HG03442 (cell line): ENCODE measurements around the gene HAUS7.

ENCODE experiments used
- ATAC-seq: cut with Tn5 transposase; IDR thresholded peaks from one replicate; pipeline ENCODE4 v1.9.1; 2021; ENCODE audit warnings: mild to moderate bottlenecking, moderate library complexity; ENCODE audit not compliant: unreplicated experiment

HAUS7 gene

GRCh38 chrX:153477901-153478300 is 7.5 kb upstream of the HAUS7 start:
- ATAC-seq, result no peak

DNA sequence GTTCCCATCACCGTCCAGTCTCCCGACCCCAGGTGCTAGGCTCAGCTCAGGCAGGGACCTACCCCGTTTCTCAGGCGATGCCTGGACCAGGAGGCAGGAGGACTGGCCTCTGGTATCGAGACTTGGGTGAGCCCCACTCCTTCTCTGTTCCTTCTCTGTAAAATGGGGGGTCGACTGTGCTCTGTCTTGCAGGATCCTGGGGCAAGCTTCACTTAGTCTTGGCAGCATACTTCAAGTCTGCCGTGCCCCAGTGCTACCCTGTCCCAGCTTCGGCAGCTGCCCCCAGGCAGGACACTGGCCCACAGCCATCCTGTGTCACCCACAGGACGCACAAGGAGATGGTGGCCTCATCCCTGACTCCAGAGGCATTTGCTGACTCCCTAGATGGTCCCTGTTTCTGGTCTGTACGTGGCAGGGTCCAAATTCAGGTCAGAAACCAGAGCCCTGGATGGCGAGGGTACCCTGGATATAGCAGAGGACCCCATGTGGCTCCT is 7.0 kb upstream of the HAUS7 start:
- no peak for ATAC-seq

DNA sequence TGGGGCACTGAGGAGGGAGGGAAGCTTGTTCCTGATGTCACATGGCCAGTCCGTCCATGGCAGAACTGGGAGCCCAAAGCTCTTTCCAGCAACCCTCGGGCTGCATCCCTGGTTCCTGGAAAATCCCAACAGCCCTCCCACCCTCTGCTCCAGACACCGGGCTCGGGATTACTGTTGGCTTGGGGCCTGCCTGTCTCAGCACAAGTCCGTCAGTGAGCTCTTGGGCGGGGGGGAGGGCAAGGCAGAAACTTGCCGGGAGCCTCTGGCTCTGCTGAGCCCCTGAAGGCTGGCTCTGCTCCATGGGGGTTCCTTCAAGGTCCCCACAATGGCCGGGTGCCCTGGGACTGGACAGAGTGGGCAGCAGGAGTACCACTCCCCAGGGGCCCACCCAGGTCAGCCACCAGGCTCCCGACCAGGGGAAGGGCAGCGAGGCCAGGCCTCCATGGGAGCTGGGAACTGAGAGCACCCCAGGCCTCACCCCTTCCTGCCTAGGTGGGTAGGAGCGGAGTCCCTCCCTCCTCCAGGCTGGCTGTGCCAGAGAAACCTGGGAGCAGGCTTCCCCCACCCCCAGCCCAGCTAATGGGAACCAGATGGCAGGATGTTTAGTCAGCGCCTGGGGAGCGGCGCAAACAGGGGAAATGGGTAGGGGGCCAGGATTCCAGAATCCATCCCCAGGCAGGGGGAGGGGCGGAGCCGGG is 6.4 kb upstream of the HAUS7 start:
- no peak for ATAC-seq

DNA sequence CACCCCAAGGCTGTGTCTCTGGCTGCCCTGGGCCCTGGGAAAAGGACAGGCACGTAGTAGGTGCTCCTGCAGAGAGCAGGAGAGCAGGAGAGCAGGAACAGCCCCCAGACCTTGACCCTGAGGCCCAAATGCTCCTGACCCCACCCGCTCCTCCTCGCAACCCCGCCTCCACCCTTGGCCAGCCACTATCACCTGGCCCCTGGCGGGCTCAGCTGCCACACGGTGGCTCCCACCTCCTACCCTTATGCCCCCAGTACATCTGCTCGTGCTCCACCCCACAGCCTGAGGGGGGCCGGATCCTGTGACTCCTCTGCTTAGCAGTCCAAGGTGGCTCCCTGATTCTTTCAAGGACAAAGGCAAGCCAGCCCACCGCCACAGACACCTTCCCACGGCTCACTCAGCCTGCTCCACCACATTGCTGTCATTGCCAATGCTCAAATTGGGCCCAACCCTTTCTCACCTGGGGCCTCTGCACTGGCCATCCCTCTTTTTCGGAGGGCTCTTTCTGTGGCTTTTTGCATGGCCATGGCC is 5.4 kb upstream of the HAUS7 start:
- no peak for ATAC-seq

DNA sequence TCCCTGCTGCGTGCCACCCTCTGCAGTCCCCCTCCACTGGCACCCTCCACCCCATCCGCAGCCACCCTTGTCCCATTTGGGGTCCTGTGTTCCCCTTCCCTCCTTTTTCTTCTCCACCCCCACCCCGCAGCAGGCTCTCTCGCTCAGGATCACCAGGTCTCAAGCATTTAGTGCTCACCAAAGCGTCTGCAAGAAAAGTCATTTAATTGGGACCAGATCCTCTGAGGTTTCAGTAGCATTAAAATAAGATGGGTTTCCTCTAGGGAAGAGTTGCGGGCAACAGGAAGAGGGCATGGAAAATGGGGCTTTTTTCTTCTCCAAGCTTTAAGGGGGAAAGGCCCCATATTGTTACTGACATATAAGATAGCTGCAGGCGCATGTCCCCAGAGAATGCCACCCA is 4.9 kb upstream of the HAUS7 start:
- no peak for ATAC-seq

DNA sequence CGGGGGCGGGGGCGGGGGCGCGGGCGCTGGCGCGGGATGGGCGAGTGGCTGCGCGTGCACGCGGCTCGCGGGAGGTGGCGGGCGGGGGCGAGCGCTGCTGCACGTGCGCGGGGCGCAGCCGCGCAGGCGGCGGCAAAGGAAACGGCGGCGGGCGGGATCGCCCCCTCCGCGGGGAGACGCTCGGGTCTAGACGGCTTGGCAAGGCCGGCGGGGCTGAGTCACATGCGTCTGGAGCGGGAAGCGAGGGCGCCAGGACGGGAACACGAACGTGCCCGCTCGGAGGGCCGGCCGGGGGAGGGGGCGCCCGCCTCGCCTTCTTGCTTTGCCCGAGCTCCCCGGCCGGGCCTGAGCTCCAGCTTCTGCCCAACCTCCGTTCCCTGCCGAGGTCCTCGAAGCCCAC is 4.3 kb upstream of the HAUS7 start:
- no peak for ATAC-seq

DNA sequence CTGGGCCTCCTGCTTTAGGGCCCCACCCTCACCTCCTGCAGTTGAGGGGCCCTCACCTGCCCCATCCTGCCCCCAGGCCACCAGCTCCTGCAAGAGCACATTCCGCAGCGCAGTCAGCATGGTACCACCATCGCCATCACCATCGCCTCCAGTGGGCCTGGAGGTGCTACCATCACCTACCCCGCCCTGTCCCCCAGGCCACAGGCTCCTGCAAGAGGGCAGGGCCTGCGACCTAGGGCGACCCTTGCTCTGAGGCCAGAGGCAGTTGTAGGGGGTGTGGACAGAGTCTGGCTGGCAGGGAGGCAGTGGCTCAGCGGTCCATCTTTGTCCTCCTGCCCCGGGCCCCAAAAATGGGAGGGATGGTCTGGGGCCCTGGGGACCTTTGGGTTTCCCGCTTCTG is 3.9 kb upstream of the HAUS7 start:
- no peak for ATAC-seq

DNA sequence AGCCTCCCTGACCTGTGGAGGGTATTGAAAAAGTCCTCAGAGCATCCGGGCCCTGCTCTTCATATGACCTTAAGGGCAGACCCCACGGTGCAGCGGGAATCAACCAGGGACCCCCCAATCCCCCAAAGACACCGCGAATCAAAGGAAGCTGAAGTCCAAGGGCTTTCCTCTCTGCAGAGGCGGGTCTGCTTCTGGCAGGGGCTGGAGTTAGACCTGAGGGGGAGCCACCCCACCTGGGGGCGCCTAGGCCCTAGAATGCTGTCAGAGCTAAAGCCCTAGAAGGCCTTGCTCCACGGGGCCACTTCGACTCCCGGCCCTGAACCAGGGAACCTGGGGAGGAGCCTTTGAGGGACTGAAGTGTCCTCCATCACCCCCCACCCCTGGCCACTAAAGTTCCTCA is 2.8 kb upstream of the HAUS7 start:
- ATAC-seq, result no peak

GRCh38 chrX:153471663-153472280 is 1.4 kb upstream of the HAUS7 start:
- ATAC-seq, result no peak

DNA sequence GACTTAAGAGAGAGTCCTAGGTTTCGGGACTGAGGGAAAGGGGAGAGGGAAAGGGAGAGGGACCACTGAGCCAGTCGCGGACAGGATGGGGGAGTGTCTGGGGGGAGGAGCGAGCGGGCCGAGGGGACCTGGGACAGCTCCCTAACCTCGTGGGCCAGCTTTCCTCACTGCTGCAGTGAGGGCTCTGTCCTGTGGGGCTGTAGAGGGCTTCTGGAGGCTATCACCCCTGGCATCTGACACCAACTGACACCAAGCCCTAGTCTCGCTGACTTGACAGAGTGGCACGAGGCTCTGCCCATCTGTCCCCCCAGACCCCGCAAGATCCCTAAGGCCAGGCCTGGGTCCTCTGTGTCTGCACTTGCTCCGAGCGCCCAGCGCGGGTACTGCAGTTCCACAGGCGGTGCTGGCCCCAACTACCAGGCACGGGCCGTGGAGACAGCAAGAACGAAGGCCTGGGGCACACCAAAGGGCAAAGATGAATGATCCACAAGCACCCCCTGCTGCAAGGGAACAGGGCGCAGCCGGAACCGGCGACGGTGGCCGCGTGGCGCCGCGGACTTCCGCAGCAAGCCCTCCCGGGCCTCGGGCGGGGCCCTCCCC is 465 bp downstream of the HAUS7 start:
- peak; percentile 35 for ATAC-seq

GRCh38 chrX:153468008-153468580 is 2.3 kb downstream of the HAUS7 start:
- no peak for ATAC-seq

GRCh38 chrX:153465691-153466380 is 4.5 kb downstream of the HAUS7 start:
- no peak for ATAC-seq

- ATAC-seq, result no peak
Measured at GRCh38 chrX:153464116-153464515, 6.3 kb downstream of the HAUS7 start.

- ATAC-seq, result no peak
Measured at GRCh38 chrX:153463556-153463955, 6.8 kb downstream of the HAUS7 start.

- no peak for ATAC-seq
Measured at GRCh38 chrX:153463031-153463430, 7.3 kb downstream of the HAUS7 start.

DNA sequence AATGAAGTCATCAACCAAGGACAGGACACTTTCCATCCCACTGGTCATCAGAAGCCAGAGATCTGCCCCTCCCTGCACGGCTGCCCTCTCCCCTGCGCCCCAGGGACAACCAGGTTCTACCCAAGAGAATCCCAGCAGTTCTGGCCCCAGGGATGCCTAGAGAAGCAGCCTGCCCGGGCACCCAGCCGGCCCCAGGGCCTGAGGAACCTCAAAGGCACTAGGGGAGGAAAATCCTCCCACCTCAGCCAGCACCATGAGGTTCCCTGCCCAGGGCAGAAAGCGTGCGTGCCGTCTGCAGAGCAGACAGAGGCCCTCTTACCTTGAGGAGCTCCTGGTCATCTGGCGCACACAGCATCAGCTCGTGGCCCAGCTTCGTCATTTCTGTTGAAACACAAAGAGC is 8.1 kb downstream of the HAUS7 start:
- no peak for ATAC-seq

GRCh38 chrX:153460826-153461225 is 9.6 kb downstream of the HAUS7 start:
- no peak for ATAC-seq

DNA sequence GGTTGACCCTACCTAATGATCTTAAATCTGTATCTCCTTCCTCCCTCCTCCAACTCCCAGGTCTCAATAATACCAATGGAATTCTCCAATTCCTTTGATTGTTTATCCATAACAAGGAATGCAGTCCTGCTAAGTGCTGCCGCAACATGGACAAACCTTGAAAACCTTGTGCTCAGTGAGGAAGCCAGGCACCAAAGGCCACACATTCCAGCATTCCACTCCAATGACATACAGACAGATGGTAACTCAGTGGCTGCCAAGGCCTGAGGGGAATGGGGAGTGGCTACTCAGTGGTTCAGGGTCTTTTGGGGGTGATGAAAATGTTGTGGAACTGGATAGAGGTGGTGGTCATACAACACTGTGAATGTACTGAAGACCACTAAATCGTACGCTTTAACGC is 10.4 kb downstream of the HAUS7 start:
- ATAC-seq, result no peak

- ATAC-seq, result no peak
Measured at GRCh38 chrX:153458476-153458875, 11.9 kb downstream of the HAUS7 start.

- no peak for ATAC-seq
Measured at GRCh38 chrX:153457827-153458466, 12.4 kb downstream of the HAUS7 start.
